ENCODE measurements around the gene MS4A4A. TPM values are rescaled to one million over a fixed set of nuclear protein-coding genes. Genes with fewer than 3 reads are reported as not detected.
A peak's percentile ranks its signal among the peaks of the same experiment; 100 is the strongest.

Gene MS4A4A
- total and polyA plus RNA-seq, 8 donors: 1.4 to 28.1 (median 6.6) TPM; not detected in 1

DNA sequence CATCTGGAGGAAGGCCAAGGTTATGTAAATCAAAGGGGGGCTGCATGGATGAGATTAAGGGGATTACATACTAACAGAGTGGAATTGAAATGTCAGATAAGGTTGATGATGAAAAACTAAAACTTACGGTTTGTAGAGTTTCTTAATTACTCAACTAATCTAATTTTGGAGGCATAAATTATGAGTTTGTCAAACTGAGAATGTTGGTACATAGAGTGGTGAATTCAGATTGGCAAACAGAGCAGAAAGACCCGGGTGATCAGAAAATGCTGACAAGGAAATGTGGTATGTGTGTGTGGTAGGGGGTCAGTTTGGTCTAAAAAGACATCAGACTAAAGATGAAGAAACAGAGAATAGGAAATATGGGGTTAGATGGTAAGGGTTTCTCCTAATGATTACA is 57.6 kb downstream of the MS4A4A start:
- DNase-seq: no peak
- Histone ChIP-seq H3K4me1 (no peaks in the 10 kb centered on the region), H3K27ac (no peak overlapping the region), H3K9me3 (no peaks in the 10 kb centered on the region), H3K27me3 (no peaks in the 10 kb centered on the region), H3K36me3 (no peaks in the 10 kb centered on the region), H3K4me3 (no peak overlapping the region)
- TF ChIP-seq POLR2A (IDR thresholded peaks at IDR 0.05) (no peak), POLR2AphosphoS5 (IDR thresholded peaks at IDR 0.05) (no peak), EP300 (IDR thresholded peaks at IDR 0.05) (no peak)
- TF ChIP-seq, protein P1, sequence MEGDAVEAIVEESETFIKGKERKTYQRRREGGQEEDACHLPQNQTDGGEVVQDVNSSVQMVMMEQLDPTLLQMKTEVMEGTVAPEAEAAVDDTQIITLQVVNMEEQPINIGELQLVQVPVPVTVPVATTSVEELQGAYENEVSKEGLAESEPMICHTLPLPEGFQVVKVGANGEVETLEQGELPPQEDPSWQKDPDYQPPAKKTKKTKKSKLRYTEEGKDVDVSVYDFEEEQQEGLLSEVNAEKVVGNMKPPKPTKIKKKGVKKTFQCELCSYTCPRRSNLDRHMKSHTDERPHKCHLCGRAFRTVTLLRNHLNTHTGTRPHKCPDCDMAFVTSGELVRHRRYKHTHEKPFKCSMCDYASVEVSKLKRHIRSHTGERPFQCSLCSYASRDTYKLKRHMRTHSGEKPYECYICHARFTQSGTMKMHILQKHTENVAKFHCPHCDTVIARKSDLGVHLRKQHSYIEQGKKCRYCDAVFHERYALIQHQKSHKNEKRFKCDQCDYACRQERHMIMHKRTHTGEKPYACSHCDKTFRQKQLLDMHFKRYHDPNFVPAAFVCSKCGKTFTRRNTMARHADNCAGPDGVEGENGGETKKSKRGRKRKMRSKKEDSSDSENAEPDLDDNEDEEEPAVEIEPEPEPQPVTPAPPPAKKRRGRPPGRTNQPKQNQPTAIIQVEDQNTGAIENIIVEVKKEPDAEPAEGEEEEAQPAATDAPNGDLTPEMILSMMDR (IDR thresholded peaks at IDR 0.05): no peak
- intact Hi-C loops (cut with DNase I; ENCODE audit: low total_unique reads): no loop called here
- 50 to 56% (median 53%) methylated on average over 2 of the region's 2 CpGs for WGBS, 5 donors

DNA sequence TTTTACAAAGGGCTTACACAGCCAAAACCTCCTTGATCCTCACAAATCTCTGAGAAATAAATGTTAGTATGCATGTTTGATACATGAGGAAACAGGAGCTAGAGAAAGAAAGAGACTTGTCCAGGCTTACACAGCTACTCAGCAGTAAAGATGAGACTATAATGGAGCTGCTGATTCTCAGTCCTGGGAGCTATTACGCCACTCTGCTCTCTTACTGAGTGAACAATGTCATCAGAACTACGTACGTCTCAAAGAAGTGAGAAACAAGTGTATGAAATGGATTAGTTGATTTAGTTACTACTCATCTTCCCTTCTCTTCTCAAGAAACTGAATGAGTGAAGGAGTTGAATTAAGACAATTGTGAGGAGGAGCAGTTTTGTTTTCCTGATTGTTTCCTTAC is 58.9 kb downstream of the MS4A4A start:
- TF ChIP-seq, protein P1 (IDR thresholded peaks at IDR 0.05): no peak
- TF ChIP-seq POLR2A (IDR thresholded peaks at IDR 0.05) (no peak), EP300 (IDR thresholded peaks at IDR 0.05) (no peak), POLR2AphosphoS5 (IDR thresholded peaks at IDR 0.05) (no peak)
- no peaks in the 10 kb centered on the region for H3K9me3 ChIP-seq
- no peaks in the 10 kb centered on the region for H3K4me1 ChIP-seq
- 47 to 64% (median 58%) methylated on average over 3 of the region's 3 CpGs for WGBS, 5 donors
- H3K27me3 ChIP-seq: no peaks in the 10 kb centered on the region
- intact Hi-C loops (cut with DNase I; ENCODE audit: low total_unique reads): no loop called here
- H3K36me3 ChIP-seq: no peaks in the 10 kb centered on the region
- no peak overlapping the region for H3K27ac ChIP-seq
- H3K4me3 ChIP-seq: no peak overlapping the region
- DNase-seq: no peak

- Histone ChIP-seq H3K36me3 (no peaks in the 10 kb centered on the region), H3K4me1 (no peaks in the 10 kb centered on the region), H3K4me3 (no peak overlapping the region), H3K9me3 (no peaks in the 10 kb centered on the region), H3K27me3 (no peaks in the 10 kb centered on the region), H3K27ac (no peak overlapping the region)
- 72 to 75% (median 73%) methylated on average over 10 of the region's 10 CpGs for WGBS, 5 donors
- no peak for TF ChIP-seq EP300 (IDR thresholded peaks at IDR 0.05)
- no peak for TF ChIP-seq POLR2A (IDR thresholded peaks at IDR 0.05)
- TF ChIP-seq POLR2AphosphoS5 (IDR thresholded peaks at IDR 0.05): no peak
- TF ChIP-seq, protein P1 (IDR thresholded peaks at IDR 0.05): peak in 2 of 7 experiments; percentile 39 to 41
- no peak for DNase-seq
- intact Hi-C loops (cut with DNase I; ENCODE audit: low total_unique reads): no loop called here
Measured at GRCh38 chr11:60343094-60343704, 62.7 kb downstream of the MS4A4A start.

- no peak overlapping the region for H3K27ac ChIP-seq
- H3K27me3 ChIP-seq: no peaks in the 10 kb centered on the region
- DNase-seq: no peak
- 95 to 100% (median 97%) methylated on average over 2 of the region's 2 CpGs for WGBS, 5 donors
- H3K9me3 ChIP-seq: no peaks in the 10 kb centered on the region
- H3K4me3 ChIP-seq: no peak overlapping the region
- no peaks in the 10 kb centered on the region for H3K4me1 ChIP-seq
- intact Hi-C loops (cut with DNase I; ENCODE audit: low total_unique reads): no loop called here
- TF ChIP-seq EP300 (IDR thresholded peaks at IDR 0.05) (no peak), POLR2AphosphoS5 (IDR thresholded peaks at IDR 0.05) (no peak), POLR2A (IDR thresholded peaks at IDR 0.05) (no peak)
- TF ChIP-seq, protein P1 (IDR thresholded peaks at IDR 0.05): no peak
- no peaks in the 10 kb centered on the region for H3K36me3 ChIP-seq
Measured at GRCh38 chr11:60344146-60344545, 63.7 kb downstream of the MS4A4A start.

All from stomach (tissue), 9 donors.